GM19238 (cell line): ENCODE data around the gene CTNNA2.

Experiments used
- DNase-seq: peaks from one replicate; pipeline ENCODE4 v3.0.0; 2011; ENCODE audit warnings: low spot score; ENCODE audit not compliant: insufficient read length

The CTNNA2 gene

GRCh38 chr2:80461505-80462197, 948.8 kb downstream of the CTNNA2 start:
- no peak for DNase-seq

GRCh38 chr2:80462654-80463053, 949.8 kb downstream of the CTNNA2 start:
- DNase-seq, result no peak

GRCh38 chr2:80464275-80464674, 951.4 kb downstream of the CTNNA2 start:
- DNase-seq, result no peak

- DNase-seq, result no peak
Observed at GRCh38 chr2:80467262-80467811, 954.5 kb downstream of the CTNNA2 start.

GRCh38 chr2:80469428-80469827, 956.6 kb downstream of the CTNNA2 start:
- DNase-seq, result no peak

GRCh38 chr2:80473069-80473468, 960.2 kb downstream of the CTNNA2 start:
- no peak for DNase-seq

- no peak for DNase-seq
Observed at GRCh38 chr2:80473796-80474195, 960.9 kb downstream of the CTNNA2 start.

- DNase-seq, result no peak
Observed at GRCh38 chr2:80475970-80476369, 963.1 kb downstream of the CTNNA2 start.

GRCh38 chr2:80476535-80477117, 963.8 kb downstream of the CTNNA2 start:
- DNase-seq, result no peak

GRCh38 chr2:80482276-80482675, 969.4 kb downstream of the CTNNA2 start:
- no peak for DNase-seq

- no peak for DNase-seq
Observed at GRCh38 chr2:80489717-80490116, 976.9 kb downstream of the CTNNA2 start.

- no peak for DNase-seq
Observed at GRCh38 chr2:80490964-80491363, 978.1 kb downstream of the CTNNA2 start.

GRCh38 chr2:80496346-80496745, 983.5 kb downstream of the CTNNA2 start:
- no peak for DNase-seq

GRCh38 chr2:80496775-80497174, 983.9 kb downstream of the CTNNA2 start:
- DNase-seq, result no peak

GRCh38 chr2:80499095-80499494, 986.2 kb downstream of the CTNNA2 start:
- no peak for DNase-seq

- no peak for DNase-seq
Observed at GRCh38 chr2:80501874-80502624, 989.2 kb downstream of the CTNNA2 start.

- no peak for DNase-seq
Observed at GRCh38 chr2:80506563-80506962, 993.7 kb downstream of the CTNNA2 start.

- no peak for DNase-seq
Observed at GRCh38 chr2:80510716-80511115, 997.9 kb downstream of the CTNNA2 start.

- no peak for DNase-seq
Observed at GRCh38 chr2:80515964-80516363, 1003.1 kb downstream of the CTNNA2 start.

GRCh38 chr2:80517316-80517715, 1004.5 kb downstream of the CTNNA2 start:
- DNase-seq, result no peak

- no peak for DNase-seq
Observed at GRCh38 chr2:80519121-80519643, 1006.3 kb downstream of the CTNNA2 start.

- DNase-seq, result no peak
Observed at GRCh38 chr2:80519699-80520291, 1006.9 kb downstream of the CTNNA2 start.
